PC-3 (cell line): ENCODE measurements around the gene LILRA6. TPM values are rescaled to one million over a fixed set of nuclear protein-coding genes. Genes with fewer than 3 reads are reported as not detected.

Source experiments
- ATAC-seq: fragments of 200-7000 bp; cut with Tn5 transposase; 2 replicates; pipeline ENCODE4 v1.9.1; 2020; ENCODE audit warnings: mild to moderate bottlenecking, moderate library complexity
- BruUV-seq: library from RNA; stranded (reverse); fragments of 400-500 nt; replicated peaks from 2 replicates; lab custom pipeline; 2021; lab: Mats Ljungman, UMichigan
- CTCF ChIA-PET: fragments of 300-600 bp; sonication (Branson Sonifier 250); formaldehyde crosslinking; loops from one replicate; lab custom pipeline; 2022; ENCODE audit warnings: antibody characterized with exemption; lab: Charles Lee
- POLR2A ChIA-PET: fragments of 300-600 bp; sonication (Branson Sonifier 250); formaldehyde crosslinking; loops from one replicate; lab custom pipeline; 2022; ENCODE audit warnings: antibody characterized with exemption; ENCODE audit not compliant: unreplicated experiment; lab: Charles Lee
- DNase-seq: peaks from one replicate; pipeline ENCODE4 v3.0.0-alpha.2; 2015
- H2AFZ ChIP-seq: fragments of 300-600 bp; sonication (generic); 2 replicates; pipeline ENCODE4 v1.6.0; 2016; ENCODE audit warnings: antibody characterized with exemption, low read length
- H3F3A ChIP-seq: fragments of 300-600 bp; sonication (generic); one replicate; pipeline ENCODE4 v1.6.0; 2017; ENCODE audit warnings: antibody characterized with exemption, low read length, control low read depth, mild to moderate bottlenecking; ENCODE audit not compliant: unreplicated experiment
- H3K27ac ChIP-seq: fragments of 300-600 bp; sonication (generic); 2 replicates; pipeline ENCODE4 v1.5.1; 2016; ENCODE audit warnings: mild to moderate bottlenecking, low read length
- H3K27me3 ChIP-seq: fragments of 300-600 bp; sonication (generic); 2 replicates; pipeline ENCODE4 v1.6.1; 2016; ENCODE audit warnings: low read length, mixed read lengths
- H3K36me3 ChIP-seq: fragments of 300-600 bp; sonication (generic); 2 replicates; pipeline ENCODE4 v1.6.1; 2016; ENCODE audit warnings: low read depth, mixed run types, low read length, mixed read lengths
- H3K4me1 ChIP-seq: fragments of 300-600 bp; sonication (generic); 2 replicates; pipeline ENCODE4 v1.5.1; 2016; ENCODE audit warnings: low read length; ENCODE audit not compliant: insufficient read depth
- H3K4me2 ChIP-seq: fragments of 300-600 bp; sonication (generic); 2 replicates; pipeline ENCODE4 v1.6.0; 2016; ENCODE audit warnings: low read length
- H3K4me3 ChIP-seq: fragments of 300-600 bp; sonication (generic); 2 replicates; pipeline ENCODE4 v1.5.1; 2016; ENCODE audit warnings: mild to moderate bottlenecking, low read length, mixed read lengths
- H3K79me2 ChIP-seq: fragments of 300-600 bp; sonication (generic); 2 replicates; pipeline ENCODE4 v1.6.1; 2017; ENCODE audit warnings: low read length, mixed read lengths
- H3K9ac ChIP-seq: fragments of 300-600 bp; sonication (generic); 2 replicates; pipeline ENCODE4 v1.6.0; 2016; ENCODE audit warnings: mild to moderate bottlenecking, low read length
- H3K9me2 ChIP-seq: fragments of 300-600 bp; sonication (generic); replicated peaks from 2 replicates; pipeline ENCODE4 v1.6.1; 2016; ENCODE audit warnings: mixed run types, low read length, mixed read lengths
- H3K9me3 ChIP-seq: fragments of 300-600 bp; sonication (generic); 2 replicates; pipeline ENCODE4 v1.6.1; 2016; ENCODE audit warnings: low read length, mixed read lengths
- H4K20me1 ChIP-seq: fragments of 300-600 bp; sonication (generic); 2 replicates; pipeline ENCODE4 v1.6.1; 2016; ENCODE audit warnings: low read length, mixed read lengths
- EZH2 ChIP-seq: fragments of 300-600 bp; sonication (generic); IDR thresholded peaks from one replicate; pipeline ENCODE4 v1.6.1; 2017; ENCODE audit warnings: antibody characterized with exemption, mild to moderate bottlenecking, low read length; ENCODE audit not compliant: unreplicated experiment
- EZH2phosphoT487 ChIP-seq: fragments of 300-600 bp; sonication (generic); IDR thresholded peaks from 2 replicates; pipeline ENCODE4 v1.6.1; 2018; ENCODE audit warnings: mild to moderate bottlenecking, antibody characterized with exemption, low read length, borderline replicate concordance
- intact Hi-C: fragments of 100-400 bp; cut with micrococcal nuclease; formaldehyde crosslinking; loops from 2 replicates; pipeline ENCODE4 v1.9.0; 2023
- total RNA-seq: library from RNA; depleted of rRNA; stranded (reverse); fragments of >200 nt; gene quantifications from 2 replicates; pipeline ENCODE4 v1.2.3, GENCODE V29; 2014
- TF ChIP-seq, protein P1 (sequence below): fragments of 300-600 bp; sonication (generic); conservative IDR thresholded peaks from 2 replicates; pipeline ENCODE4 v1.5.1; 2017; ENCODE audit warnings: antibody characterized with exemption, low read depth, mild to moderate bottlenecking, low read length

The LILRA6 gene
- total RNA-seq, 1 experiment from 2014 or later, result not detected

DNA sequence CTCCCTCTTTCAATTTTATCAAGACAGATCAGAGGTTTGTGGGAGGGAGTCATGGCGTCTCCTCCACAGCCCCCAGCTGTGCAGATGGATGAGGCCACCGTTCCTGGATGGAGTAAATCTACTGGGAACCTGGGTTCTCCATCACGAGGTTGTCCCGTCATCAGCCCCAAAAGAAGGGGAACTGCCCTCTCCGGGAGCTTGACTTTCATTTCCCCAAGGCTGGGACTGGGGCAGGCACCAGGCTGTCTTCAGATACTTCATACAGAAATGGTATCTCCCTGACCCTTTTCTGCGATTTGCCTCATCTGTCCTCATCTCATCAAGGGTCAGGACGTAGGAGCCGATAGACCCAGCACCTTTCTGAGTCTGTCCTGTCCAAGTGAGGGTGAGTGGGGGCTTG, 28.5 kb upstream of the LILRA6 start:
- no TSS peak for BruUV-seq
- Histone ChIP-seq H2AFZ (no peak overlapping the region), H3K9ac (no peak overlapping the region), H3K4me2 (no peak overlapping the region), H3K4me3 (no peak overlapping the region), H3K27me3 (peaks cover 78% of the 10 kb centered on the region), H3K36me3 (no peaks in the 10 kb centered on the region), H3K9me3 (no peaks in the 10 kb centered on the region), H3K9me2 (no peaks in the 10 kb centered on the region), H3K79me2 (no peaks in the 10 kb centered on the region), H4K20me1 (no peaks in the 10 kb centered on the region), H3K27ac (no peak overlapping the region), H3K4me1 (no peaks in the 10 kb centered on the region), H3F3A (no peaks in the 10 kb centered on the region)
- ATAC-seq (no peak), DNase-seq (no peak)
- intact Hi-C loops, result no loop called here
- TF ChIP-seq, protein P1, sequence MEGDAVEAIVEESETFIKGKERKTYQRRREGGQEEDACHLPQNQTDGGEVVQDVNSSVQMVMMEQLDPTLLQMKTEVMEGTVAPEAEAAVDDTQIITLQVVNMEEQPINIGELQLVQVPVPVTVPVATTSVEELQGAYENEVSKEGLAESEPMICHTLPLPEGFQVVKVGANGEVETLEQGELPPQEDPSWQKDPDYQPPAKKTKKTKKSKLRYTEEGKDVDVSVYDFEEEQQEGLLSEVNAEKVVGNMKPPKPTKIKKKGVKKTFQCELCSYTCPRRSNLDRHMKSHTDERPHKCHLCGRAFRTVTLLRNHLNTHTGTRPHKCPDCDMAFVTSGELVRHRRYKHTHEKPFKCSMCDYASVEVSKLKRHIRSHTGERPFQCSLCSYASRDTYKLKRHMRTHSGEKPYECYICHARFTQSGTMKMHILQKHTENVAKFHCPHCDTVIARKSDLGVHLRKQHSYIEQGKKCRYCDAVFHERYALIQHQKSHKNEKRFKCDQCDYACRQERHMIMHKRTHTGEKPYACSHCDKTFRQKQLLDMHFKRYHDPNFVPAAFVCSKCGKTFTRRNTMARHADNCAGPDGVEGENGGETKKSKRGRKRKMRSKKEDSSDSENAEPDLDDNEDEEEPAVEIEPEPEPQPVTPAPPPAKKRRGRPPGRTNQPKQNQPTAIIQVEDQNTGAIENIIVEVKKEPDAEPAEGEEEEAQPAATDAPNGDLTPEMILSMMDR, result no peak
- TF ChIP-seq EZH2 (no peak), EZH2phosphoT487 (no peak)
- CTCF ChIA-PET, result no interaction called here
- POLR2A ChIA-PET, result no interaction called here

GRCh38 chr19:54268936-54269335, 26.3 kb upstream of the LILRA6 start:
- ChIA-PET POLR2A (no interaction called here), CTCF (no interaction called here)
- Histone ChIP-seq H3K79me2 (no peaks in the 10 kb centered on the region), H3K27me3 (peaks cover 70% of the 10 kb centered on the region), H4K20me1 (no peaks in the 10 kb centered on the region), H3K9me2 (no peaks in the 10 kb centered on the region), H3K4me3 (no peak overlapping the region), H3F3A (no peaks in the 10 kb centered on the region), H3K4me2 (no peak overlapping the region), H3K9me3 (no peaks in the 10 kb centered on the region), H3K27ac (no peak overlapping the region), H3K4me1 (no peaks in the 10 kb centered on the region), H3K9ac (no peak overlapping the region), H2AFZ (no peak overlapping the region), H3K36me3 (no peaks in the 10 kb centered on the region)
- DNase-seq (no peak), ATAC-seq (no peak)
- no TSS peak for BruUV-seq
- TF ChIP-seq, protein P1, result no peak
- TF ChIP-seq EZH2phosphoT487 (no peak), EZH2 (no peak)
- intact Hi-C loops, result no loop called here

DNA sequence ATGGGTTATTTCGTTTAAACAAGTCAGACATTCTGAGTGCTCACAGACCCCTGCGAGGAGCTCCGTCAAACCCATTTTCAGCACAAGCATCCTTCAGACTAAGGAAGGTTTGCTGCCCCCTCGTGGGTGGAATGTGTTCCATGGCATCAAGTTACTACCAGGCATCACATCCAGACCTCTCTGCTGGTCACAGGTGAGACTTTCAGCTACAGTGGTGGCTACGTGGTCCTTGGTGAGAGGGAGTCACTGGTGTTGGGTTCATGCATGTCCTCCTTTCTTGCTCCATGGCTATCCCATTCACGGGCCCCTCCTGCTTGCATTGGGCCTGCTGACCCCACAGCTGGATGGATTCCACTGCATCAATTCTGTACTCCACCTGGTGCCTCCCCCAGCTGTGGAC, 23.5 kb upstream of the LILRA6 start:
- no peaks in the 10 kb centered on the region for H3K4me1 ChIP-seq
- no peak overlapping the region for H3K4me2 ChIP-seq
- no peaks in the 10 kb centered on the region for H4K20me1 ChIP-seq
- BruUV-seq, result no TSS peak
- H3K27ac ChIP-seq, result no peak overlapping the region
- H3K79me2 ChIP-seq, result no peaks in the 10 kb centered on the region
- ChIA-PET CTCF (interaction anchor here (0.6 to 1.1 kb wide), 2 partner anchors 86 to 233 kb away, joined by 3 to 4 read pairs; no protein-coding TSS in a partner anchor), POLR2A (no interaction called here)
- H2AFZ ChIP-seq, result no peak overlapping the region
- H3K27me3 ChIP-seq, result peaks cover 46% of the 10 kb centered on the region
- H3K9ac ChIP-seq, result no peak overlapping the region
- ATAC-seq (peak; percentile 79), DNase-seq (peak; percentile 90)
- no peaks in the 10 kb centered on the region for H3K9me2 ChIP-seq
- no peak for TF ChIP-seq EZH2phosphoT487
- TF ChIP-seq, protein P1, result peak; percentile 91
- no peak for TF ChIP-seq EZH2
- H3K9me3 ChIP-seq, result no peaks in the 10 kb centered on the region
- H3K36me3 ChIP-seq, result no peaks in the 10 kb centered on the region
- no peaks in the 10 kb centered on the region for H3F3A ChIP-seq
- intact Hi-C loops, result no loop called here
- no peak overlapping the region for H3K4me3 ChIP-seq
